NCI-H2227 (cell line): ENCODE measurements around the gene SRSF12.
A peak's percentile ranks its signal among the peaks of the same experiment; 100 is the strongest.

Source experiments
- DNase-seq: peaks from one replicate; lab custom pipeline; 2025; ENCODE audit not compliant: unreplicated experiment; lab: John Stamatoyannopoulos, UW

Gene SRSF12

DNA sequence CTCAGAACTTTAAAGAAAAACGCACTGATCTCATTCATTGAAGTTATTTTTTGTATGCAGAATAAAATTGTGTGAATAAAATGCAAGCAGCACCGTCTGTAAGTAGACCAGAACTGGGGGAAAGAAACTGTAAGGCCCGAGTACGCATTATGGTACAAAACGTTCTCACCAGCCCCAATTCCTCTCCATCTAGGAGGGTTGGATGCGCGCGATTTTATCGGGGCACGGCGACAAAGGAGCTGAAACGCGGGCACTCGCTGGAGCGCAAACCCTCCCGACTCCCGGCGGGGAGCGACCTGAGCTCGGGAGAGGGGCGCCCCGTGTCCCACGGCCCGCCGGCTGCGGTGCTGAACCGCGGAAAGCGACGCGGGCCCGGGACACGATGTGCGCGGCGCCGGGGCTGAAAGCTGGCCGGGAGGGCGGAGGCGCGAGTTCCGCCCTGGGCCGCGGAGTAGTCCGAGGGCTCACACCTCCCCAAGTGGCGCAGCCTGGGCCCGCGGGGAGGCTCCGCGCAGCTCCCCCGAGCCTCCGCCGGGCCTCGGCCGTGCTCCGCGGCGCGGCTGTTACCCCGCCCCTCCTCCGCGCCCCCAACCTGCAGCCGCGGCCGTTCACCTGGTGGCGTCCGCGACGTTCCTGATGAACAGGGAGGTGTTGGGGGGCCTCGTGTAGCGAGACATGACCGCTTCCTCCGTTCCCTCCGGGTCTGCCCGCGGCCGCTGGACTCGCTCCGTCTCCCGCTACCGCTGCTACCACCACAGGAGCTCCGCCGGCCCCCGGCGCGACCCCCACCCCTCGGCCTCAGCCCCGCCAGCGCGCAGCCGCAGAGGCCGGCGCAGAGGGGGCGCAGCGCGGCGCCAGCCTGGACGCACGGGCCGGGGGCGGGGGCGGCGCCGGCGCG is at the start of gene SRSF12:
Gene SRSF12 (minus strand): TSS at position 861 of the 898 bp plus-strand sequence. CDS start 184 bp downstream, at position 677.
- DNase-seq = peak; percentile 67

DNA sequence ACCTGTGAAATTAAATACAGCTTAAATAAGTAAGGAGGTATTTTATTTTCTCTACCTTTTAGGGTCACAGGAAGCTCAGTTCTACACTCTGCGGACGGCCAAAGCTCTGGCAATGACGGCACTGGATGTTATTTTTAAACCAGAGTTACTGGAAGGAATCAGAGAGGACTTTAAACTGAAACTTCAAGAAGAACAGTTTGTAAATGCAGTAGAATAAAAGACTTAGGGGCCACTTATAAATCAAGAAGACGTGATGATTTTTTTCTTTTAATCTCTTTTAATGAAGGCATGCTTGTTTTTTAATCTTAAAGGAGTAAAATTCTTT is 44.1 kb upstream of the SRSF12 start:
- no peak for DNase-seq

DNA sequence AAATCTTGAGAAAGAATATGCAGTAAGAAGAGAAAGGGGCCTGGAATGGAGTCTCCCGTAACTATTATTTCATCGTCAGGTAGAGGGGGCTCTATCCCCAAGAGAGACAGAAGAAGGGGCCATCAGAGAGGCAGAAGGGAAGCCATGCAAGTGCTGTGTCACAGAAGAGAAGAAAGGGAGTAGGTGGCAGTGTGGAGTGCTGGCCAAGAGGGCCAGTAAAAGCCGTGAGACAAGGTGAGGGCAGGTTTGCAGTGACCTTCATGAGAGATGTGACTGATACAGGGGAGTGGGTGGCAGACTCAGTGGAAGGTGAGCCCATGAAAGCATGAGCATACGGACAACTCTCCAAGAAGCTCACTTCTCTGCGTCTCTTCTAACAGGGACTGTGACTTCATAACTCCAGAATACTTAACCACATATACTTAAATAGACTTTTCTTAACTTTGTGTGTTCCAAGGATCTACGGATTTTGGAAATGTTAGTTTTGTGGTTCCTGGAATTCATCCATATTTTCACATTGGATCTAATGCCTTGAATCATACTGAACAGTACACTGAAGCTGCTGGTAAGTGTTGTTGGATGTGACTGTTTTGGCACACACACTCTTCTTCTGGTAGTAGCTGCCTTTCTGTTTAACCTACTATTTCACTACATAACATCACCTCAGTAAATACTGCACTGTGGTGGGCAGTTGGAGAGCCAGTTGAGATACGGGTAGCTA is 43.6 kb upstream of the SRSF12 start:
- no peak for DNase-seq

DNA sequence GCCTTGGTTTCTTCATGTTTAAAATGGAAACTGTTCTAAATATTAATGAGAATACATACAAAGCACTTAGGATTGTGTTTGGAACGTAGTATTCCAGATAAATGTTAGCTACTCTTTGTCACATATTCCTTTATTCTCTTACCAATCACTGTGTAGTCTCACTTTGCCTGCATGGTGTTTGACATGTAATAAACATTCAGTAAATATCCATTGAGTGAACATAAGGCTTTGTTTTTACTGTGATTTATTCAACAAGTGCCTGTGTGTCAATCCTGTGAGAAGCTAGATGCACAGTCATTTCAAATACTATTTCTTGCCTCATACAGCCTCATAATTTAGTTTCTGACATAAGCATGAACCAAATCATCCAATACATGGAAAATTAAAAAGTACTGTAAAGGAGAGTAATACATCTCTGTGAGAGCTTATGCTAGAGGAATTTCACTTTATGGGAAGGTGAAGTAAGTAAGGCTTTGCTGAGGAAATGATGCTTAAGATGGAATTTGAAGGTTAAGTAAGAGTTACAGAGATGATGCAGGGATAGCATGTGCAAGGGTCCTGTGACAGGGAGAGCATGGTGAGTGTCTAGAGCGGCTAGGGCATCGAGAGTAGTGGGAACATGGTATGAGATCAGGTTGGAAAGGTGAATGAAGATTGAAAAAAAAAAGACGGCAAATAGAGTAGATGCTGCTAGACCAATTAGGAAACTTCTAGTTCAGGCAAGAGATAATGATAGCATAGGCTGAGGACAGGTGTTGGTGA is 42.6 kb upstream of the SRSF12 start:
- no peak for DNase-seq

DNA sequence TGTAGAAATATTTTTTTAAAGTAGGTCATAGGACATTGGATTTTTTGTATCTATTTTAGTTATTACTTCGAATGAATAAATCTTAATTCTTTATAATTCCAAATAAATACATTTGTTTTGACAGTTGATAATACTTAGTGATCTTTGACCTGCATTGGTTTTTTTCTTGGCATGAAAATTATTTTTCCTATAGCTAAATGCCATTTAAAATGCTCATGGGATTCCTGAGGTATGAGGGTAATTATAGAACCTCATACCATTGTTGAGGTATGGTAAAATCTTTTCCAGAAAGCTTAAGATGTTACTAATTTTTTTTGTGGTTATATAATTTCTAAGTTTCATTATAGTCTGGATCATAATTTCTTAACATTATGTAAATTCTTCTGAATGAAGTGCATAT is 36.3 kb upstream of the SRSF12 start:
- DNase-seq = no peak

DNA sequence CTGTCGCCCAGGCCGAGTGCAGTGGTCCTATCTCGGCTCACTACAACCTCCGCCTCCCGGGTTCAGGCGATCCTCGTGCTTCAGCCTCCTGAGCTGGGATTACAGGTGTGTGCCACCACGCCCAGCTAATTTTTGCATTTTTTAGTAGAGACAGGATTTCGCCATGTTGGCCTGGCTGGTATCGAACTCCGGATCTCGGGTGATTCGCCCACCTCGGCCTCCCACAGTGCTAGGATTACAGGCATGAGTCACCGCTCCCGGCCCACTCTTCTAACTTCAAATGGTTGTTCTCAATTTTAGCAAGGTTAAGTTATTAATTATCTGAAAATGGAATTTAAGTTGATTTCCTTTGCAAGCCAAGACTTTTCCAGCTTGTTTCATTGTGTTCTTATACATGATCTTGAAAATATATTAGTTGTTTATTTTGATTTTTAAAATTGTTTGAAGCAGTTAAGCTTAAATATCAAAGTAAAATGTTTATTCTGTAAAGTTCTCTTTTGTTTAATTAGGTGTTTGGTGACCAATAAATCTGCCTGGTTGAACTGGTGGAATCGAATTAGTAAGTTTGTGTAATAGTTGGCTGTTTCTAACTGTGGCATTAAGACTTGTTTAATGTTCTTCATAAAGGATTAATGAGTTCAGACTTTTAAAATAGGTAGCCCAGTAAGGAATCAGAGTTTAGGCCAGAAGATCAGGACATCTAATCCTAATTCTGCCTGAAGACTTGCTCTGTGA is 30.3 kb upstream of the SRSF12 start:
- DNase-seq = no peak

DNA sequence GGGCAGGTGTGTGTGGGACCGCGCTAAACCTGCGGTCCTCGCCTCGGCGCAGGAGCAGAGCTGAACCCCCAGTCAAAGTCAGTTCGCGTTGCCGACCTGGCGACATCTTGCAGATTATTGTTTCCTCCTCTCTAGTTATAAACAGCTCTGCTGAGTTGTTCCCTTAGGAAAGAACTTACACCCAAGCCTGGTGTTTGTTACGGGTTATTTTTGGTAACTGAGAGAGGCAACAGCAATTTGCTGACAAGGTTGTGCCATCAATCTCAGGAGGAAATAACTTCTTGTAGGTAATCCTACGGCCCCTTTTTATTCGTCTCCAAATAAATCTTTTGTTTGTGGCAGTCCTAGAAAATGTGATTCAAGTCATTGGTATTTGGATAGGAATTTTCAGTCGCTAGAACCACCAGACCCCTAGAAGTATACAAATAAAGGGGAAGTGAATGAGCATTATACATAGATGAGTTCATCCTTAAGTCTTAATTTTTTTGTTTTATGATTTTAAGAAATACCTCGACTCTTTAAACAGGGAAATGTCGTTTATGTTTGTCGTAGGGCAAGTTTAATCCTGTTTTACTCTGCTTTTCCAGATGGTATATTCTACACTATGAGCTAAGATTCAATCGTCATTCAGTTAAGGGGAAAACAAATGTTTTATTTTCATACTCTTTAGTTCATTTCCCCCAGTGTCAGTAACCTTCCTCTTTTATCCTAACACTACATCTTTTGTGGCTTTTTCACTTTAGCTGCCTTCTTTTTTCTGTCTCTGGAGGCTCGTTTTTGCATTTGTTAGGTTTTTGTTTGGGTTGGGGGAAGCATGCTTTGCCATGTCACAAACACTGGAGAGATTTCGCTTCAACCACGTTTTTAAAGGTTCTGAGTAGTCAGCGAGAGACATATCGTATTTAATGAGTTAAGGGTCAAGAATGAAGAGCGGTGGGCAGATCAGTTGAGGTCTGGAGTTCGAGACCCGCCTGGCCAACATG is 29.1 kb upstream of the SRSF12 start:
- no peak for DNase-seq

DNA sequence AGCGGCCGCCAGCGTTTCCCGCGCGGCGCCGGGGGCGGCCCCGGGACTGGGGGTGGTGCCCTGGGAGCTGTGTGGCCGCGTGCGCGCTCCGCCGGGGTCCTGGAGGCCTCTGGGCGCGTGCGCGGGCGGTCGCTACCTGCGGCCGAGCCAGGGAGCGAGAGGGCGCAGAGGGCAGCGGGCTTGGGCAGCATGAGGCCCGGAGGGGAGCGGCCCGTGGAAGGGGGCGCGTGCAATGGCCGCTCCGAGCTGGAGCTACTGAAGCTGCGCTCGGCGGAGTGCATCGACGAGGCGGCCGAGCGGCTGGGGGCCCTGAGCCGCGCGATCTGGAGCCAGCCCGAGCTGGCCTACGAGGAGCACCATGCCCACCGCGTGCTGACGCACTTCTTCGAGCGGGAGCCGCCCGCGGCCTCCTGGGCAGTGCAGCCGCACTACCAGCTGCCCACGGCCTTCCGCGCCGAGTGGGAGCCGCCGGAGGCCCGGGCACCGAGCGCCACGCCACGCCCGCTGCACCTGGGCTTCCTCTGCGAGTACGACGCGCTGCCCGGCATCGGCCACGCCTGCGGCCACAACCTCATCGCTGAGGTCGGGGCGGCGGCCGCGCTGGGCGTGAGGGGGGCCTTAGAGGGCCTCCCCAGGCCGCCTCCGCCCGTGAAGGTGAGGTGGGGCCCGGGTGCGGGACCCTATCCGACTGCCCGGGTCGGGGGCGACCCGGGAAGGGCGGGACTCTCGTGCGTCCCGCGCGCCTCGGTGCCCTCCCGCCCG is 28.3 kb upstream of the SRSF12 start, which contains the start of gene PM20D2:
Gene PM20D2 (plus strand): TSS at position 100 of the 762 bp plus-strand sequence. CDS start 90 bp downstream, at position 190.
- DNase-seq = peak; percentile 78

DNA sequence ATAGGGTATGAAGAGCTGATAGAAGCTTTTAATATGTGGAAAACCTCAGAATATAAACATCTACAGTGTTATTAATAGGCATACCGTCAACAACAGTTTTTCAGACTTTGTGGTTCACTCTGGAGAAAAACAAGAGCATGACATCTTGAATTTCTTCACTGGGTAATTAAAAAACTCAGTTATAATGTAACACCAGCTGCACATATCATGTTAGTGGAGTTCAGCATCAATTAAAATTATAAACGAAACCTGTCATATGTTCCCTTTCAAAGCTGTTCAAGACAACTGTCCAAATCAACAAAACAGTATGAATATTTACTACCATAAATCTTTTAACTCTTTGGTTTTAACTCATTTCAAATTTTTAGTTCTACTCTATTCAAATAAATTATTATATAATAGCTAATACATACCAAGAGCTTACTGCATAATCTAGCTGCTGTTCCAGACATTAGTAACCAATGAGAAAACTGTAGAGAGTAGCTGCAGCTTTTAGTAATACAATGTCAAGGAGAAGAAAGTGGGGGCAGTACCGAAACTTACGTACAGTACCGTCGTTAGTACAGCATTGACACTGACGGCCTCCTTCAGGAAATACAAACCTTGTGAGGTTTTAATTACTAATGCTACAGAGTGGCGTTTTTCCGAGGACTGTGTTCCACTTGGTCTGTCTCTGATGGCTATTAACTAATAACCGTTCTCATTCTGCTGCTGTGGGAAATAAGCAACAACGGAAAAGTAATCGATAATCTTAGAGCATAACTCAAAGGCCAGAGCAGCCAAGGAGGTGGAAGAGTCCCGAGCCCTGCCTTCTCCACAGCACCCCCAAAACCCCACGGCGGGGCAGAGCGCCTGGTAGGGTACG is 27.5 kb upstream of the SRSF12 start:
- DNase-seq = peak; percentile 38

DNA sequence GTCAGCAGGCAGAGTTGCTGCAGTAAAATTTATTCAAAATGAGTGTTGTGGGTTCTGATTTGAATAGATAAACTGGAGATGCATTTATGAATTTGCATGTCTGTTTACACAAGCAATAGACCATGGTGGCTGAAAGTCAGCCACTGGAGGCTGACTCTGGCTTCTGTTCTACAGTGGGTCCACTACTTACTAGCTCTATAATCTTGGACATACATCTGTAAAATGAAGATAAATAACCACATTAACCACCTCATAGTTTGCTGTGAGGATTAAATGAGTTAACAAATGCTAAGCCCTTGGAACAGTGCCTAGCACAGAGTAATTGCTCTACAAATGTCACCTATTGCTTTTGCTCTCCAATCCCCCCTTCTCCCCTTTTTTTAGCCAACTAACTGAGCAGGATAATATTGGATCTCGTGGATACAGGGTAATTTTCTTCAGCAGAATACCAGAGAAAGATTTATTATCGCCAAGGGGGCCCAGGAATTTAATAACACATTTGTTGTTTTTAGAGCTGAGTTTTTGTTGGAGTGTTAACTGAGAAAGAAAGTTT is 26.6 kb upstream of the SRSF12 start:
- no peak for DNase-seq

DNA sequence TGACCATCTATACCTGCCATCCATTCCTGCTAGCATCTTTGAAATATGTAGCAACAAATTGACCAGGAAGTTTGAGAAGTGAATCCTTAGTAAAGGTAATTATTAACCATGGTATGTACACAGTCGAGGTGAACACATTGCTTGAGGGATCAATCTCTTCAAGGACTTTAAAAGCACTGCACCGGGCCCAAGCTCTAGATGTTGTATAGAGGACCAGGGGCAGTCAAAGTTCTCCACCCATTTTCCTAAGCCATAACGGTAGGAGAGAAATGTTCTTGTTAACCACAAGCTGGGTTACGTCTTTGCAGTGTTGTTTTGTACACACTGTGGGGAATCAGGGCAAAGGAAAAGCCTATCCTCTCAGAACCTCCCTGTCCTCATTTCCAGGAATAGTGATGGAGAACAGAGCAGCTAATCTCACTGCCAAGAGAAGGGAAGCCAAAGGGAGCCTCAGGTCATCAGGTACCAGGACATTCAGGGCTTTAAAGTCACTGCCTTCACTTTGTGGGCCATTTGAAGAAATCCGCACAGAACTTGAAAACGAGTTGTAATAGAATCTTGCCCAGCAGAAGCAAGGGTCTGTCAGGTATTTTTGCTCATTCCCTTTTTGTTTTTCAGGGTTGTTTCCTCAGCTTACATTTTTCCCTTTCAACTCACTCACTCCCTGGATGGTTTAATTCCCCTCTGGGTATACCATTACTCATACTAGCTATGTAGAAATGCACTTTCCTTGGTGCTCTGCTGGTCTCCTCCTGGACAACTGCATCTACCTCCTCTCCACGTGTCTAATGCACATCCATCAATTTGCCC is 22.7 kb upstream of the SRSF12 start:
- no peak for DNase-seq

DNA sequence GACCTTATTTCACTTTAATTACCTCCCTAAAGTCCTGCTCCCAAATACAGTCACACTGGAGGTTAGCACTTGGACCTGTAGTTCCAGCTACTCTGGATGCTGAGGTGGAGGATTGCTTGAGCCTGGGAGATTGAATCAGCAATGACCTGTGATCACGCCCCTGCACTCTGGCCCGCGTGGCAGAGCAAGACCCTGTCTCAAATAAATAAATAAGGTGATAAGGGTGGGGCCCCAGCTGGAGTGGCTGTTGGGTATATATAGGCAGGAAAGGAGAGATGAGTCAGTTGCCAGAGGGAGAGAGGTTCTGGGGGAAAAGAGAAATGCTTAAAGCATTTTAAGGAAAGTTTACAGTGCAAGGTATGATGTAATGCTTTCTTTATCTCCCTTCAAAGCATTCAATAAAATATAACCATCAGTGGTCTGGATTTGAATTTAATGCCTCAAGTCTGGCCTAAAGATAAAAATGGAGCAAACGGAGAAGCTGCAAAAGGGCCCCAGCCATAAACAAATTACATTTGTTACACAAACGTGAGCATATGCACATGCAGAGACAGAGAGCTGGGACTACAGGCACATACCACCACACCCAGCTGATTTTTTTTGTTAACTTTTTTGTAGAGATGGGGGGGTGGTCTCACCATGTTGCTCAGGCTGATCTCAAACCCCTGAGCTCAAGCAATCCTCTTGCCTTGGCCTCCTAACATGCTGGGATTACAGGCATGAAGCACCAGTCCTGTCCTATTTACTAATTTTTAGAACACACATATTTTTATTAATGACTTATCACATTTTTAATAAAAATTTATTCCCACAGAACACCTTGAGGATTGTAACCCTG is 21.9 kb upstream of the SRSF12 start:
- DNase-seq = no peak

DNA sequence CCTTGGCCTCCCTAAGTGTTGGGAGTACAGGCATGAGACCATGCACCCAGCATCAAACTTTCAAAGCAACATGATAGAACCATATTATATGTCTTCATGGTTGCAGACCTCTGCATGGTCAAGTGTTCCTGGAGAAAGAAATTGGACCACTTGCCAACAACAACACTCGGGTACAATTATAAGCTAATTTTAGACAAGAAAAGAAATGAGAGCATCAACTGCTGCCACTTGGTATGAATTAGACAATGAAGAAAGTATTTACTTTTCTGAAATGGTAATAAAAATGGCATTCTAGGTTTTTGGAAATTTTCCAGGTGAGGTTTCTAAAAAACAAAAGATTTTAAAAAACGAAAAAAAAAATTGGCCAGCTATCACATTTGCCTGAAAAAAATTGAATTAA is 20.3 kb upstream of the SRSF12 start:
- DNase-seq = no peak

DNA sequence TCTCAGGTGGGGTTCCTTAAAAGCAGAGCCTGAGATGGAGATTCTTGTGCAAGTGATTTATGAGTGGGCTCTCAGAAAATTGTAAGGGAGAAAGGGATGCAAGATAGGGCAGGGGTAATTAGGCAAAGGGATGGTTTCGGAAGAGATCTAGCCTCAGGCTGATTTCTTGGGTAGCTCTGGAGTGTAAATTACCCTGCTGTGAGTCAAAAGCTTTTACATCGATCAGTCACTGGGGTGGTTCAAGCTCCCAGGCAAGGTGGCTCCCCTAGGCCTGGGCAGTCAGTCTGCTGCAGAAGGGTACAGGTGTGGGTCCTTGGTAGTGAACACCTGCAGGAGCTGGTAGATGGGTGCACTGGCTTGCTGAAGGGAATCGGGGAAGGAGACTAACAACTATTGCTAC is 16.9 kb upstream of the SRSF12 start:
- DNase-seq = no peak

DNA sequence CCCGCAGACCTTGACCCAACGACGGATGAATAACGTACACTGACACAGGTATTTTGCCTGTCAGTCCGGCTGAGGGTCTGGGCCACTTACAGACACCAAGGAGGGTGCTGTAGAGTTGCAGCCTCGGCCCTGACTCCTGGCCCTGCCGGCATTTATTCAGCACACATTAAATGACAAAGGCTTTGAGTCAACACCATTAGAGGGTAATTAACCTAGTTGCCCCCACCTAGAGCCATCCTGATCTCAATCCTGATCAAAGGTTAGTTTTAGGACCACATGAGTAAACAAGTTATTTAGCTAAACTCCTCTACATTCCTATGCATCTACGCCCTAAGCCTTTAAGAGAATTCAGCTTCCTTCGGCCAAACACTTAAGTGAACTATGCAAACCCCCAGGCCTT is 16.1 kb upstream of the SRSF12 start:
- DNase-seq = no peak

DNA sequence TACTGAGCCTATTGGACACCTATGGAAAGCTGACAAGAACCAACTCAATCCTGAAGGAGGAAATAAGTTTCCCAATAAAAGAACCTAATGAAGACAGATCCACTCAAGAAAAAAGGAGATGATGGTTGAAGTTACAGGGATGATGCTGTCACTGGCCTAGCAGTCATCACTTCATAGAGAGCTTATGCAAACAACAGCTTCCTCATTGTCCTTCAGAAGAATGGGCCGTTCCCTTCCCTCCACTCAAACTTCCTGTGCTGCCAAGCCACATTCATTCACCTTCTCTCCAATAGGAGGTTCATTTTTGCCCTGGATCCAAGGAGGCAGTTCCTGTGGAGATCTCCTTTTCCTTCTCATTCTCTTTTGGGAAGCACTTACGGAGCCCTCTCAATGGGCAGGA is 14.2 kb upstream of the SRSF12 start:
- DNase-seq = no peak
